ENCODE results near the gene LARGE1.

Gene LARGE1

DNA sequence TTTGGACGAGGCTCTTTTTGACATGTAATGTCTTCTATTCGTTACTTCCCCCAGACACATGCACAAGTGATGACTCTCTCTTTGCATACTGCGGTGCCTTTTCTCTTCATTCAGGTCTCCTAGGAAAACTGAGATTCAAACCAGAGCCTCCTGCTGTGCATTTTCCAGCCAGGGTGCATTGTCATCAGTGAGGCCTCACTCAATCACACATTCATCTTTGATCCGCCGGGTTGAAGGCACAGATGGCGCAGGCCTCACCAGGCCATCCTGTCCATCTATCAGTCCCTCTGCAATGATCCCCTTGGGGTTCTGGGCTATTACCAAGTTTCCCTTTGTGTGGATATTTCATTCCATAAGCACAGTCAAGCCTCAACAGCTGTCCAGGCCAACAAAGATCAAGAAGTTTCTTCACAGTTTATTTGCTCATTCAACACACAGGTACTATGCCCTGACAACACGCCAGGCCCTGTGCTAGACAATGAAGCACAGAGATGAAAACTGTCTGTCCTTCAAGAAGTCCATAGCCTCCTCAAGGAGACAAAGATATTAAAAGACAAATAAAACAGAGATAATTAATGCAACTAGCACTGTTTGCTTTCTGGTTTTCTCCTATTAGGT lies 107.8 kb downstream of the LARGE1 start:
- no peak for DNase-seq

GRCh38 chr22:33811686-33812085 lies 108.6 kb downstream of the LARGE1 start:
- DNase-seq, result no peak

DNA sequence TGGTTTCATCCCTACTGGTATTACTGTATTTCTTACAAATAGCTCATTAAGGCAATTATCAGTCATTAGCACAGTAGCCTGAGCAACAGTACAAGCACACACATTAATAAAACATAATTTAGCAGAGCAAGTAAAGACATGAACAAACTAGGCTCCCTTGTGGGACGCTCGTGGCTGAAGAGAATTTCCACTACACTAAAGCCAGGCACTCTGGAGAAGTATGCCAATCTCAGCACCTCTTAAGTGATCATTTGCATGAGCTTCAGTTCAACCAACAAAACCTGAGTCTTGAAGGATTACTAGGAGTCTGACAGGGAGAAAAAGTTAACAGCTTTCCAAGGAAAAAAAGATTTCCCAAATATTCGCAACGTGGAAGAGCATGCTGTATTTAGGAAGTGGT lies 109.1 kb downstream of the LARGE1 start:
- DNase-seq, result no peak

GRCh38 chr22:33807470-33807869 lies 112.8 kb downstream of the LARGE1 start:
- DNase-seq, result no peak

DNA sequence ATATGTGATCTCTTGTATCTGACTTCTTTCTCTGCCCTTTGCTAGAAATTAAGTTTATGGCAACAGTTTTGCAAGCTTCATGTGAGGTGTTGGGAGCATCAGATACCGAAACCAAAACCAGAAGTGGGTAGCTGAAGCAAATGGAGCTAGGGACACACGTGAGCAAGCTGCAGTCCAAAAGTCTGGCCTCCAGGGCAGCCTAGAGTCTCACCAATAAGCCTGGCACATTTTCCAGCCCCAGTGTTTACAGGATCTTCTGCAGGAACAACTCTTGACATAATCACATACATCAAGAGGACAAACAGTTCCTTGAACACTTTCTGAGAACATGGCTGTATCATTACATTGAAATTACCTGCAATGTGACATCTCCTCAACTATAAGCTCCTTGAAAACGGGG lies 114.1 kb downstream of the LARGE1 start:
- no peak for DNase-seq

GRCh38 chr22:33803371-33804282 lies 116.6 kb downstream of the LARGE1 start:
- DNase-seq, result no peak

DNA sequence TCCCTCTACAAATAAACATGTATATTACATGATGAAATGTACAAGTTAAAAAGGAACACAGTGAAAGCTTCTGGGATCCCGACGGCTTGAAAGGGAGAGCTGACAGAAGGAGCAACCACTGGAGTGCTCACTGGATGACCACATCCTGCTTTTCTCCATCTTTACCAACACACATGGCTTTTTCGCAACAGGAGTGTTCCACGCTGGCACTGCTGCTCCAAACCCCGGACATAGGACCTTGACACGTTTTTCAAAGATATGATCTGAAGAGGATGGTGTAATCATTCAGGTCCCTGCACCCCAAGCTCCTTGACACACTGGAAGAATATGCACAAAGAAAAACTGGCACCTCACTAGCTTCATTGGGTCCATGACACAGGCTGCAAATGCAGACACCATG lies 121.9 kb downstream of the LARGE1 start:
- no peak for DNase-seq

DNA sequence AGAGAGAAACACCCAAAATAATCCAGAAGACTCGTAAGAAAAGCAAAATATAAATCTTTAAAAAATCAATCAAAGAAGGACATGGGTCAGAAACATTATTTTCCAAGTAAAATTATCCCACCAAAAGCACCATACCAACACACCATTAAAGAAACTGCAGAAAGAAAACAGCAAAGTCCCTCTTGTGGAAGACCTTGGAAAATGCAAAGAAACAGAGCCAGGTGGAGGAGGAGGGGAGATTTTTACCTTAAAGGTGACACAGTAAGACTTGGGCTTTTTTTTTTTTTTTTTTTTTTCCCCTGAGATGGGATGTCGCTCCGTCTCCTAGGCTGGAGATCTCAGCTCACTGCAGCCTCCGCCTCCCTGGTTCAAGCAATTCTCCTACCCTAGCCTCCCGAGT lies 123.8 kb downstream of the LARGE1 start:
- DNase-seq, result no peak

GRCh38 chr22:33793475-33793874 lies 126.8 kb downstream of the LARGE1 start:
- DNase-seq, result no peak

DNA sequence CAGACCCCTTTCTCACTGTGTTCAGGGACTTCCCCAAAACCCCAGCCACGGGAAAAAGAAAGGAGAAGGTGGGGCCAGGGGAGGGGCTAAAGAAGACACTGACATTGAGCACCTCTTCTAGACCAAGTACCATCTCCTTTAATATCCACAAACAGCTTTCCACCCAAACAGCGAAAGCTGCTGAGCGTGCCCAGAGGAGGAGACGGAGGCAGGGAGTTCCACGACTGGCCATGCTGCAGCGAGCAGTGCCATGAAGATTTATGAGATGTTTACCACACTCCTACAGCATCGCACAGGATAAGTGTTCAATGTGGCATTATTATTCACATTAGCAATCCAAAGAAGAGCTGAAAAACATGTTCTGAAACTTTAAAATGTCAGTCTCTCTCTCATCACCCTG lies 127.4 kb downstream of the LARGE1 start:
- peak; percentile 19 for DNase-seq

- no peak for DNase-seq
These were observed 130.5 kb downstream of the LARGE1 start for GRCh38 chr22:33789690-33790253.

GRCh38 chr22:33788927-33789326 lies 131.3 kb downstream of the LARGE1 start:
- no peak for DNase-seq

DNA sequence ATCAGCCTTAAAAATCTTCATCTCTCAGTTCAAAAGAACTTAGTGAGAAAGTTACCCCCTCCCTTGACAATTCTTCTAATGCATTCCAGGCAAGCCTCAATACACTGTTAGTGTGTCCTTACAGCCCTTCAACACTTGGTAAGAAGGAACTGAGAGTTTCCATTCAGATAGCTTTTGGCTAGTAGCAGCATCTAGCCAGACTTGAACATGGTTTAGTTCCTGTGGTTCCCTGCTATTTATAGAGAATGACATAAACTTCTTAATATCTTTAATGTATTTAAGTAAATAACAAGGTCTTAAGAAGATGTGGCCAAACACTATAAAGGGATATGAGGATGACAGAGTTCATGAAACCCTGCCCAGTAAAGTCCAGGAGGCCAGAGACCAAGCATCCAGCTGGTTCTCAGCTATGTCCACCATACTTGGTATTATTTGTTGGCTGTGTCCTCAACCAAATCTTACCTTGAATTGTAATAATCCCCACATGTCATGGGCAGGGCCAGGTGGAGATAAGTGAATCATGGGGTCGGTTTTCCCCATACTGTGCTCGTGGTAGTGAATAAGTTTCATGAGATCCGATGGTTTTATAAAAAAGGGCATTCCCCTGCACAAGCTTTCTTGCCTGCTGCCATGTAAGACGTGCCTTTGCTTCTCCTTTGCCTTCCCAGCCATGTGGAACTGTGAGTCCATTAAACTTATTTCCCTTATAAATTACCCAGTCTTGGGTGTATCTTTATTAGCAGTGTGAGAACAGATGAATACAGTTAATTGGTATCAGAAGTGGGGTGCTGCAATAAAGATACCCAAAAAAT lies 132.4 kb downstream of the LARGE1 start:
- no peak for DNase-seq

GRCh38 chr22:33786149-33786548 lies 134.1 kb downstream of the LARGE1 start:
- no peak for DNase-seq

- DNase-seq, result no peak
These were observed 134.8 kb downstream of the LARGE1 start for GRCh38 chr22:33785283-33785968.

DNA sequence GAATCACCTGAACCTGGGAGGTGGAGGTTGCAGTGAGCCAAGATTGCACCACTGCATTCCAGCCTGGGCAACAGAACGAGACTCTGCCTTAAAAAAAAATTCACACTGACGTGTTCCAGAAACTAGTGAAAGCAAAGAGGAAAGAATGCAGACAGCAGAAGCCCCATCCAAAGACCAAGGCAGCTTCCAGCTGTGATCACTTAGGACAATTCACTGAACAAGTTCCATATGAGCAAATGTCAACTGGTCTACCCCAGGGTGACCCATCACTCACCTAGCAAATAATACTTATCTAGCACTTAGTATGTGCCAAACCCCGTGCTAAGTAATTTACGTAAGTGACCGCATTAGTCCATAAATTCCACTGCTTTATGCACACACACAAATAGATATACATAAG lies 138.9 kb downstream of the LARGE1 start:
- DNase-seq, result no peak

DNA sequence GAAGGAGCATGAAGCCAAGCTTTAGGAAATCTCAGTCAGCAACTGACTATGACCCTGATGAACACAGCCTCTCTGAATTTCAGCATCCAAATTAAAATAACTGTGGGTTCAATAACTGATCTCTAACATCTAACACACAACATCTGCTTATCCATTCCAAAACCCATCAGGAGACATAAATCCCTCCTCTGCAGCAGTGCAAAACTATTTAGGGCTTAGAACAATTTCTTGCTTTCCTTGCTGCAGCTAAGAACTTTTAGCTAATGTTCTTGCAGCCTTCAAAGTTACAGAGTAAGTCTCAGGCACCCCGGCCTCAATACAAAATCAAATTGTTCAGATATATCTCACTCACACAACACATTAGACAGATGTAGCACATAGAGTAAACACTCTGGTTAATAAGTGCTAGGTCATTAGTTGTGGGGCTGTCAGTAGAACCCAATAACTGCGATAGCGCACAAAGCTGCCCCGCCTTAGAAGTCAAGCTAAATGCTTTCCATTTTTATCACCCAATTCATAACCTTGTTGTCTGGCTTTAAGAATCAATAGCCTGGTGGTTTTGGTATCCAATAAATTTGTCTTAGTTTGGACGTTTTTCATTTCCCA lies 139.6 kb downstream of the LARGE1 start:
- peak; percentile 47 for DNase-seq

GRCh38 chr22:33779243-33779642 lies 141.0 kb downstream of the LARGE1 start:
- peak; percentile 37 for DNase-seq

DNA sequence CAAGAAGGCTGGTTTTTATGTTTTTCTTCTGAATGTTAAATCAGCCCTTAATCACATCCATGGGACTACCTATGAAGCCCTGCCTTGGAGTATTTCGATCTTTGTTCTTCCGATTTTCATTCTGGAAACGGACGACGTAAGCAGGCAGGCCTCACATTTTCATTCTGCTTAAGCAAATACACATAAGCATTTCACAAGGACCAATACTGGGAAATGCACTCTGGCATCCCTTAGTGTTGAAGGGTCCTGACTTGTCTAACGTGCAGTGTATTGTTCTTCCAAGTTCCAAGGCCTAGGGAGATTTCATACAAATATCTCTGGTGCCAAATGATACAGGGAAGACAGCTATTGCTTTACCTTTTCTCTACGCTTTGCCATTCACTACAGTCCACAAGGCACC lies 143.8 kb downstream of the LARGE1 start:
- no peak for DNase-seq

DNA sequence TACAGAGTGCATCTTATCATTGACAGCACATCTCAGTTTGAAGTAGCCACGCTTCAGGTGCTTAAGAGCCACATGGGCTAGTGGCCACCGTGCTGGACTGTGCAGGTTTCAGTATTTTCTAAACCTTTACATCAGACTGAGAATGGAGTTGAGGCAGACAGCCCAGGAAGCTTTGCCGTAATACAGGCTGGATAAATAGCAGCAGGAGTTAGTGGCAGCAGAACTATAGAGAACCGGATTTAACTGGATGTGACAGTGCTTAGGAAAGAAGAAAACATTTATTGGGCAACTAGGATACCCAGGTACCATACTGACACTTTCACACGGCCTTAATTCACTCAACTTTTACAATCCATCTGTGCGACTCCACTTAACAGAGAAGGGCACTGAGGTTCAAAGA lies 145.5 kb downstream of the LARGE1 start:
- no peak for DNase-seq

- no peak for DNase-seq
These were observed 147.5 kb downstream of the LARGE1 start for GRCh38 chr22:33772745-33773144.

DNA sequence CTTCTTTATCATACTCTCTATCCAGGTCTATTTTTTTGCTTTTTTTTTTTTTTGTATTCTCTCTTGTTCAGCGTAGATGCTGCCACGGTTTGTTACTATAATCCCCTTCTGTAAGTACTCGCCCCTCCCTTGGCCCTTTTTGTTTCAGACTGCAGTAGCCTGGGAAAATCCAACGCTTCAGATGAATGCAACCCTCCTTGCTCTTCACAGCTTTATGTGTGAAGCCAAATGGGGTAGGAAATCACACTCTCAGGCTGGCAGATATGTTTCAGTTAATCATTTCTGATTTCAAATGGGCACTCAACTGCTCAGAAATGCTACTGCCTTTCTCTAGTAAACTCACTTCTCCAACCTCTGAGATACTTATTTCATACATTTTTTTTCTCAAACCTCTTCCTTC lies 149.1 kb downstream of the LARGE1 start:
- DNase-seq, result no peak

Measured in DMS153 (cell line).